Measurements from ENCODE around the gene MYH4.

Gene MYH4

DNA sequence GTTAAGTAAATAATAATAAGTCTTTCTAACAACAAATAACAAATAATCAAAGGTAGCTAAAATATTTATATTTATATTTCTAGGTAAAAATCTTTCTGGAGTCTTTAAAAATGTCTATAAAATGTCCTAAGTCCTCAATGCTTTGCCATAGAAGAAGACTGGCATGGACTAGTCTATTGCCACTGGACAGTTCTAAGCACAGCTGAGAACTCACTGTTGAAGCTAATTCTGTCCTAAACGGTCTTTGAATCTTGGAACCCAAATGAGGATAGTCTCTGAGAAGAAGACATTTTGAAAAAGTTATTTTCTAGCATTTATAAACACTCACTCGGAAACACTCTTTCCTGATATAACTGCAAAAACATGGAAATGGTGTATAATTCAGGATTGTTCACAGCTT, 48.1 kb downstream of the MYH4 start:
- no peak for DNase-seq

- DNase-seq, result no peak
Measured at GRCh38 chr17:10420811-10421210, 48.5 kb downstream of the MYH4 start.

- DNase-seq, result no peak
Measured at GRCh38 chr17:10417431-10417830, 51.9 kb downstream of the MYH4 start.

- no peak for DNase-seq
Measured at GRCh38 chr17:10415161-10415560, 54.2 kb downstream of the MYH4 start.

DNA sequence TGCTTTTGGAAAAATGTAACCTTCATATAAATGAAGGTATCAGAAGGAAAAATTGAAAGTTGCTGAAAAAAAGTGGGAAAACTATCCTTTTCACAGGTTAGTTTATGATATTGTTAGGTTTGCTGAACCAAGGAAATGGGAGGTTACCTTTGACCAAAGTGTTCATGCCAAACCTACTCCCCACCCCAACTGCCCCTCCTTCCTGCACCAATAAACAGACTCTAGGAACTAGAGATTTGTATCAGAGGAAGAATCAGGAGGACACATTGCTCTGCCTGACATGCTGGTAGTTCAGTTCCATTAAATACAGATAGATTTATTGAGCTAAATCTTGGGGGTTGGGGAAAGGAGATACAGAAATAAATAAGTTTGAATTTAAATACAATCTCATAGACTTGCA, 65.8 kb downstream of the MYH4 start:
- no peak for DNase-seq

GRCh38 chr17:10398352-10398751, 71.0 kb downstream of the MYH4 start:
- no peak for DNase-seq

DNA sequence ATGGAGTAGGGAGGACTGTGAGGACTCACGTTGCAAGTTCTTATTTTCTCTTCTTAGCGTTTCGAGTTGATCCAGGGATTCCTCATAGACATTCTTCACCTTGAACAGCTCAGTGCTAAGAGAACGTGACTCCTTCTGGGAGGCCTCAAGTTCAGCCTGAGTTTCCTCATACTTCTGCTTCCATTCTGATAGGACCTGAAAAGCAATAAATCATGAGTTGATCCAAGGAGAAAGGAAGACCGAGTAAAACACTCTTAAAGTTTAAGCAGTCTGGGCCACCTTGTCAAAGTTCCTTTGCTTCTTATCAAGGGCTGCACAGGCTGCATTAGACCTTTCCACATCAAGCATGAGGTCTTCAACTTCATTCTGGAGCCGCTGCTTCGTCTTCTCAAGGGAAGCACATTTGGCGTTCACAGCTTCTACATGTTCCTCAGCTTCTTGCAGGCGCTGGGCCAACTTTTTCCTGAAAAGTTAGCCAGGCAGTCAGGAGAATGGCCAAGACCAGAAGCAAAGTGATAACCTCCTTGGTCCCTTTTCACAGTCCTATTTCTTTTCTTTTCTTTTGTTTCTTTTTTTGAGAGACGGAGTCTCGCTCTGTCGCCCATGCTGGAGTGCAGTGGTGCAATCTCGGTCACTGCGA, 72.7 kb downstream of the MYH4 start:
- no peak for DNase-seq

- DNase-seq, result no peak
Measured at GRCh38 chr17:10394201-10394887, 75.0 kb downstream of the MYH4 start.
